Measurements from ENCODE around the gene NOP14. TPM values are rescaled to one million over a fixed set of nuclear protein-coding genes. Genes with fewer than 3 reads are reported as not detected.

The NOP14 gene
- total RNA-seq, 4 donors from 2014 or later = 18.2 to 39.6 (median 26.8) TPM

GRCh38 chr4:2898001-2898400, 65.2 kb downstream of the NOP14 start:
- H3K9me3 ChIP-seq = no peaks in the 10 kb centered on the region
- H3K4me1 ChIP-seq = peaks cover 0 to 21% (median 4%) of the 10 kb centered on the region in 4 donors
- 75 to 88% methylated on average over 3 of the region's 3 CpGs for WGBS, 2 donors
- no peak overlapping the region for H3K4me3 ChIP-seq
- H3K36me3 ChIP-seq = peaks cover 8 to 84% (median 32%) of the 10 kb centered on the region in 3 donors
- H3K27ac ChIP-seq = no peak overlapping the region
- DNase-seq (ENCODE audit: low spot score in 2 of 2) = no peak
- no peaks in the 10 kb centered on the region for H3K27me3 ChIP-seq
- TF ChIP-seq EP300 (IDR thresholded peaks at IDR 0.05) (no peak), CTCF (IDR thresholded peaks at IDR 0.05) (no peak), POLR2A (IDR thresholded peaks at IDR 0.05) (no peak)

- Histone ChIP-seq H3K36me3 (peaks cover 0 to 53% (median 18%) of the 10 kb centered on the region in 3 donors), H3K27ac (peak overlapping the region in 2 of 4 donors; percentile 6 to 54), H3K4me3 (no peak overlapping the region), H3K27me3 (no peaks in the 10 kb centered on the region), H3K4me1 (peaks cover 0 to 53% (median 9%) of the 10 kb centered on the region in 4 donors), H3K9me3 (no peaks in the 10 kb centered on the region)
- DNase-seq (ENCODE audit: low spot score in 2 of 2) = no peak
- TF ChIP-seq CTCF (IDR thresholded peaks at IDR 0.05) (no peak), EP300 (IDR thresholded peaks at IDR 0.05) (peak in 1 of 2 donors; percentile 48)
- 21 to 24% methylated on average over 5 of the region's 5 CpGs for WGBS, 2 donors
Measured at GRCh38 chr4:2893772-2894171, 69.4 kb downstream of the NOP14 start.

- WGBS, 2 donors = 46% methylated on average over 5 of the region's 5 CpGs
- Histone ChIP-seq H3K4me1 (peaks cover 0 to 57% (median 9%) of the 10 kb centered on the region in 4 donors), H3K36me3 (peaks cover 0 to 42% (median 12%) of the 10 kb centered on the region in 3 donors), H3K9me3 (no peaks in the 10 kb centered on the region), H3K27me3 (no peaks in the 10 kb centered on the region), H3K27ac (peak overlapping the region in 2 of 4 donors; percentile 49 to 79), H3K4me3 (no peak overlapping the region)
- no peak for DNase-seq (ENCODE audit: low spot score in 2 of 2)
- no peak for TF ChIP-seq CTCF (IDR thresholded peaks at IDR 0.05)
- TF ChIP-seq POLR2A (IDR thresholded peaks at IDR 0.05) = no peak
- no peak for TF ChIP-seq EP300 (IDR thresholded peaks at IDR 0.05)
Measured at GRCh38 chr4:2891294-2891693, 71.9 kb downstream of the NOP14 start.

GRCh38 chr4:2888886-2889285, 74.3 kb downstream of the NOP14 start:
- 75 to 76% methylated on average over 3 of the region's 3 CpGs for WGBS, 2 donors
- H3K9me3 ChIP-seq = no peaks in the 10 kb centered on the region
- peaks cover 0 to 47% (median 9%) of the 10 kb centered on the region in 4 donors for H3K4me1 ChIP-seq
- TF ChIP-seq CTCF (IDR thresholded peaks at IDR 0.05) (no peak), EP300 (IDR thresholded peaks at IDR 0.05) (no peak), POLR2A (IDR thresholded peaks at IDR 0.05) (no peak)
- H3K27me3 ChIP-seq = no peaks in the 10 kb centered on the region
- DNase-seq (ENCODE audit: low spot score in 2 of 2) = no peak
- no peak overlapping the region for H3K27ac ChIP-seq
- no peak overlapping the region for H3K4me3 ChIP-seq
- H3K36me3 ChIP-seq = peaks cover 0 to 47% (median 9%) of the 10 kb centered on the region in 3 donors

Other genes starting within 250 kb of the NOP14 start
- 100 to 1,000 TPM in 1 of 4 donors, 10 to 100 TPM in 3; 78.3 to 110 (median 89.3) TPM for gene TNIP2, start 207.1 kb downstream of the NOP14 start, total RNA-seq
- gene SH3BP2, start 170.3 kb downstream of the NOP14 start, total RNA-seq = 100 to 1,000 TPM in 1 of 4 donors, 10 to 100 TPM in 3; 70.5 to 161 (median 77.8) TPM
- 100 to 1,000 TPM; 270 to 449 (median 327) TPM for gene ADD1, start 119.6 kb downstream of the NOP14 start, total RNA-seq
- 10 to 100 TPM in 1 of 4 donors, 1 to 10 TPM in 3; 6.1 to 15.1 (median 9.3) TPM for gene GRK4, start 165 bp upstream of the NOP14 start, total RNA-seq
- gene HTT-AS, start 111.1 kb upstream of the NOP14 start, total RNA-seq = not detected
- gene HTT, start 111.3 kb upstream of the NOP14 start, total RNA-seq = 10 to 100 TPM; 62.2 to 93.6 (median 81.2) TPM

Measured in tibial nerve (tissue), 4 donors.